Esophagus squamous epithelium (tissue), 5 donors: ENCODE measurements around the gene PGS1. TPM values are rescaled to one million over a fixed set of nuclear protein-coding genes. Genes with fewer than 3 reads are reported as not detected.
A peak's percentile ranks its signal among the peaks of the same experiment; 100 is the strongest.

Experiments used
- DNase-seq: peaks from one replicate; lab custom pipeline; 2025; lab: John Stamatoyannopoulos, UW
- H3K27ac ChIP-seq, 4 donors: fragments of 200-600 bp; sonication (generic); one replicate each; pipeline ENCODE4 v1.5.1; 2016 to 2019; ENCODE audit warnings: mild to moderate bottlenecking in 1 of 4
- H3K27me3 ChIP-seq, 4 donors: fragments of 200-600 bp; sonication (generic); 1 replicate in 3 of 4; 2 replicates in 1 of 4; pipeline versions ENCODE4 v1.5.1 to v1.6.0; 2017 to 2021; ENCODE audit warnings: antibody characterized with exemption in 1 of 4
- H3K36me3 ChIP-seq, 3 donors: fragments of 200-600 bp; sonication (generic); one replicate each; pipeline ENCODE4 v1.5.1; 2016 to 2019
- H3K4me1 ChIP-seq, 3 donors: fragments of 200-600 bp; sonication (generic); one replicate each; pipeline ENCODE4 v1.5.1; 2017 to 2019
- H3K4me3 ChIP-seq, 4 donors: fragments of 200-600 bp; sonication (generic); 1 replicate in 3 of 4; 2 replicates in 1 of 4; pipeline ENCODE4 v1.5.1; 2016 to 2019; ENCODE audit warnings: mild to moderate bottlenecking in 2 of 4, moderate library complexity in 1 of 4
- H3K9me3 ChIP-seq, 3 donors: fragments of 200-600 bp; sonication (generic); one replicate each; pipeline ENCODE4 v1.5.1; 2016 to 2019
- CTCF ChIP-seq, 6 experiments: fragments of 450-650 bp in 4 of 6; fragments of 200-600 bp in 2 of 6; sonication (generic) in 2 of 6; IDR thresholded peaks; one replicate each; pipeline ENCODE4 v1.5.1; 2016 to 2019; ENCODE audit warnings: antibody characterized with exemption in 6 of 6, mild to moderate bottlenecking in 4 of 6, moderate library complexity in 4 of 6
- POLR2A ChIP-seq, 4 donors: fragments of 450-650 bp; IDR thresholded peaks; one replicate each; pipeline ENCODE4 v1.6.1; 2017; ENCODE audit warnings: antibody characterized with exemption in 4 of 4, mild to moderate bottlenecking in 4 of 4, moderate library complexity in 3 of 4
- WGBS, 2 donors: methylation state at CpG; one replicate each; pipeline ENCODE4 v1.1.5; 2018; 5-methylcytosine and 5-hydroxymethylcytosine counted together
- intact Hi-C: fragments of 100-400 bp; cut with DNase I; formaldehyde crosslinking; loops from one replicate; pipeline ENCODE4 v1.15.0; 2022
- total RNA-seq, 4 donors: library from RNA; depleted of rRNA; stranded (reverse); fragments of >200 nt; gene quantifications; one replicate each; pipeline ENCODE4 v1.1.0, GENCODE V29; 2016
- donor health status: DM: yes; HTN: yes; CAD: no.

PGS1 gene
- total RNA-seq, 4 donors from 2014 or later: 18.6 to 32.4 (median 23.0) TPM

GRCh38 chr17:78332991-78333390, 45.5 kb upstream of the PGS1 start:
- 66 to 76% methylated on average over 4 of the region's 4 CpGs for WGBS, 2 donors
- intact Hi-C loops: no loop called here
- no peak for DNase-seq
- no peaks in the 10 kb centered on the region for H3K36me3 ChIP-seq
- no peak overlapping the region for H3K4me3 ChIP-seq
- TF ChIP-seq CTCF (IDR thresholded peaks at IDR 0.05) (no peak), POLR2A (IDR thresholded peaks at IDR 0.05) (no peak)
- no peaks in the 10 kb centered on the region for H3K27me3 ChIP-seq
- no peak overlapping the region for H3K27ac ChIP-seq
- H3K4me1 ChIP-seq: peaks cover 0 to 30% (median 23%) of the 10 kb centered on the region in 3 donors
- H3K9me3 ChIP-seq: no peaks in the 10 kb centered on the region

- no peak overlapping the region for H3K4me3 ChIP-seq
- H3K36me3 ChIP-seq: no peaks in the 10 kb centered on the region
- no peaks in the 10 kb centered on the region for H3K9me3 ChIP-seq
- no peaks in the 10 kb centered on the region for H3K27me3 ChIP-seq
- 90 to 96% methylated on average over 11 of the region's 11 CpGs for WGBS, 2 donors
- H3K4me1 ChIP-seq: peaks cover 5 to 37% (median 26%) of the 10 kb centered on the region in 3 donors
- no peak for DNase-seq
- no peak overlapping the region for H3K27ac ChIP-seq
- intact Hi-C loops: no loop called here
- TF ChIP-seq POLR2A (IDR thresholded peaks at IDR 0.05): no peak
- TF ChIP-seq CTCF (IDR thresholded peaks at IDR 0.05): no peak
These were observed 43.2 kb upstream of the PGS1 start for GRCh38 chr17:78335209-78335608.

- Histone ChIP-seq H3K9me3 (no peaks in the 10 kb centered on the region), H3K4me3 (no peak overlapping the region), H3K36me3 (no peaks in the 10 kb centered on the region), H3K27ac (peak overlapping the region in 2 of 4 donors; percentile 46 to 64), H3K4me1 (peaks cover 18 to 49% (median 30%) of the 10 kb centered on the region in 3 donors), H3K27me3 (no peaks in the 10 kb centered on the region)
- no peak for DNase-seq
- TF ChIP-seq CTCF (IDR thresholded peaks at IDR 0.05) (no peak), POLR2A (IDR thresholded peaks at IDR 0.05) (no peak)
- 48 to 55% methylated on average over 13 to 18 of the region's 19 CpGs for WGBS, 2 donors
- intact Hi-C loops: no loop called here
These were observed 41.0 kb upstream of the PGS1 start for GRCh38 chr17:78337244-78338109.

GRCh38 chr17:78338486-78339259, 39.8 kb upstream of the PGS1 start:
- H3K27me3 ChIP-seq: no peaks in the 10 kb centered on the region
- no peak overlapping the region for H3K4me3 ChIP-seq
- DNase-seq: no peak
- H3K27ac ChIP-seq: peak overlapping the region; percentile 18 to 75 (median 55)
- 20 to 45% methylated on average over 9 to 10 of the region's 11 CpGs for WGBS, 2 donors
- intact Hi-C loops: no loop called here
- TF ChIP-seq CTCF (IDR thresholded peaks at IDR 0.05) (no peak), POLR2A (IDR thresholded peaks at IDR 0.05) (no peak)
- no peaks in the 10 kb centered on the region for H3K36me3 ChIP-seq
- no peaks in the 10 kb centered on the region for H3K9me3 ChIP-seq
- H3K4me1 ChIP-seq: peaks cover 30 to 61% (median 42%) of the 10 kb centered on the region in 3 donors
